GM18907 (cell line): ENCODE results near the gene TMEM131L.
"Not testable (repeated sequence)": the region's sequence is repeated elsewhere in the genome, so short reads cannot be mapped to it uniquely, and the experiment has no call there.

Experiments used
- ATAC-seq: cut with Tn5 transposase; IDR thresholded peaks from one replicate; pipeline ENCODE4 v1.9.1; 2021; ENCODE audit warnings: mild to moderate bottlenecking, moderate library complexity; ENCODE audit not compliant: unreplicated experiment

The TMEM131L gene, protein sequence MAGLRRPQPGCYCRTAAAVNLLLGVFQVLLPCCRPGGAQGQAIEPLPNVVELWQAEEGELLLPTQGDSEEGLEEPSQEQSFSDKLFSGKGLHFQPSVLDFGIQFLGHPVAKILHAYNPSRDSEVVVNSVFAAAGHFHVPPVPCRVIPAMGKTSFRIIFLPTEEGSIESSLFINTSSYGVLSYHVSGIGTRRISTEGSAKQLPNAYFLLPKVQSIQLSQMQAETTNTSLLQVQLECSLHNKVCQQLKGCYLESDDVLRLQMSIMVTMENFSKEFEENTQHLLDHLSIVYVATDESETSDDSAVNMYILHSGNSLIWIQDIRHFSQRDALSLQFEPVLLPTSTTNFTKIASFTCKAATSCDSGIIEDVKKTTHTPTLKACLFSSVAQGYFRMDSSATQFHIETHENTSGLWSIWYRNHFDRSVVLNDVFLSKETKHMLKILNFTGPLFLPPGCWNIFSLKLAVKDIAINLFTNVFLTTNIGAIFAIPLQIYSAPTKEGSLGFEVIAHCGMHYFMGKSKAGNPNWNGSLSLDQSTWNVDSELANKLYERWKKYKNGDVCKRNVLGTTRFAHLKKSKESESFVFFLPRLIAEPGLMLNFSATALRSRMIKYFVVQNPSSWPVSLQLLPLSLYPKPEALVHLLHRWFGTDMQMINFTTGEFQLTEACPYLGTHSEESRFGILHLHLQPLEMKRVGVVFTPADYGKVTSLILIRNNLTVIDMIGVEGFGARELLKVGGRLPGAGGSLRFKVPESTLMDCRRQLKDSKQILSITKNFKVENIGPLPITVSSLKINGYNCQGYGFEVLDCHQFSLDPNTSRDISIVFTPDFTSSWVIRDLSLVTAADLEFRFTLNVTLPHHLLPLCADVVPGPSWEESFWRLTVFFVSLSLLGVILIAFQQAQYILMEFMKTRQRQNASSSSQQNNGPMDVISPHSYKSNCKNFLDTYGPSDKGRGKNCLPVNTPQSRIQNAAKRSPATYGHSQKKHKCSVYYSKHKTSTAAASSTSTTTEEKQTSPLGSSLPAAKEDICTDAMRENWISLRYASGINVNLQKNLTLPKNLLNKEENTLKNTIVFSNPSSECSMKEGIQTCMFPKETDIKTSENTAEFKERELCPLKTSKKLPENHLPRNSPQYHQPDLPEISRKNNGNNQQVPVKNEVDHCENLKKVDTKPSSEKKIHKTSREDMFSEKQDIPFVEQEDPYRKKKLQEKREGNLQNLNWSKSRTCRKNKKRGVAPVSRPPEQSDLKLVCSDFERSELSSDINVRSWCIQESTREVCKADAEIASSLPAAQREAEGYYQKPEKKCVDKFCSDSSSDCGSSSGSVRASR (N-terminal part only)

DNA sequence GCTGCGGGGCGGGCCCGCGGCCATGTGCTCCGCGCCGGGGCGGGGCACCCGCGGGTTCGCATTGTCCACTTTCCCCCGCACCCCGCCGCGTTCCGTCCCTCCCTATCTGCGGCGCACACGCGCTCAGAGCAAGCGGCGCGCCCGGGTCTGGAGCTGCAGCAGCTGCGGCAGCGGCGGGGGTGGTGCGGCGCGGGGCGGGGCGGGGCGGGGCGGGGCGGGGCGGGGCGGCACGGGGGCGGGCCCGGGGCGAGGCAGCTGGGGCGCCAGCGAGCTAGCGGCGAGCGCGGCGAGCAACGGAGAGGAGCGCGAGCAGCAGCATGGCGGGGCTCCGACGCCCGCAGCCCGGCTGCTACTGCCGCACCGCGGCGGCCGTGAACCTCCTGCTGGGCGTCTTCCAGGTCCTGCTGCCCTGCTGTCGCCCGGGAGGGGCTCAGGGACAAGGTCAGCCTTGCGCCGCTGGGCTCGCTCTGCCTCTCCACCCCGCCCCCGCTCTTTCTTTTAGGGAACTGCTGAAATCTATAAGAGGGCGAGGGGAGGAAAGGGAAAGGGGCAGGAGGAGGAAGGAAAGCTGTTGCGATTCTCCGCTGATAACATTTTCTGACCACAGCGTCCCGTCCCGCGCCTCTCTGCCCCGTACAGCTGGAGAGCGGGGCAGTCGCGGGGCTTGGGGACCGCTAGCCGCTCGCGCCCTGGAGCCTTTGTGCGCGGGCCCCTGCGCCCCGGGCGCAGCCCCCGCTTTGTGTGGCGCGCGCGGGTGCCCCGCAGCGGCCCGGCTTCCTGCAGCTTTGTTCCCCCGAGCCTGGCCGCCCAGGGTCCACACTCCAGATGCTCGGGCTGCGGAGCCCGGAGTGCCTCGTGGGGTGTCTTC, at the start of gene TMEM131L:
Gene TMEM131L (plus strand): TSS at position 280 of the 868 bp plus-strand sequence. CDS start 38 bp downstream, at position 318.
- ATAC-seq, result peak; percentile 52

DNA sequence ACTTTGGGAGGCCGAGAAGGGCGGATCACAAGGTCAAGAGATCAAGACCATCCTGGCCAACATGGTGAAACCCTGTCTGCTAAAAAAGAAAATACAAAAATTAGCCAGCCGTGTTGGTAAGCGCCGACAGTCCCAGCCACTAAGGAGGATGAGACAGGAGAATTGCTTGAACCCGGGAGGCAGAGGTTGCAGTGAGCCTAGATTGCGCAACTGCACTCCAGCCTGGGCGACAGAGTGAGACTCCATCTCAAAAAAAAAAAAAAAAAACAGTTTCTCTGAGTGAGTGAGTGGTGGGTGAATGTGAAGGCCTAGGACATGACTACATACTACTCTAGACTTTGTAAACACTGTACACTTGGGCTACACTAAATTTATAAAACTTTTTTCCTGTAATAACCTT, 49.7 kb upstream of the TMEM131L start:
- not testable (repeated sequence) for ATAC-seq

DNA sequence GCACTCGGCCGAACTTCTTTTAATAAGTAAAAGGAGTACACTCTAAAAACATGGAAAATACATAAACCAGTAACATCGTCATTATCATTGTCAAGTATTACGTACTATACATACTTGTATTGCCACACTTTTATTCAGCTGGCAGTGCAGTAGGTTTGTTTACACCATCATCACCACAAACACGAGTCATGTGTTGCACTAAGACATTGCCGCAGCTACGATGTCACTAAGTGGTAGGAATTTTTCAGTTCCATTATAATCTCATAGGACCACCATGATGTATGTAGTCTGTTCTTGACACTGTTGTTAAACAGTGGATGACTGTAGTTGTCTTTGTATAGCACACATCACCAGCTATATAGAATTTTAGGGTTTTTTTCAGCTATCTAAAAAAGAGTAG, 48.0 kb upstream of the TMEM131L start:
- ATAC-seq, result no peak

DNA sequence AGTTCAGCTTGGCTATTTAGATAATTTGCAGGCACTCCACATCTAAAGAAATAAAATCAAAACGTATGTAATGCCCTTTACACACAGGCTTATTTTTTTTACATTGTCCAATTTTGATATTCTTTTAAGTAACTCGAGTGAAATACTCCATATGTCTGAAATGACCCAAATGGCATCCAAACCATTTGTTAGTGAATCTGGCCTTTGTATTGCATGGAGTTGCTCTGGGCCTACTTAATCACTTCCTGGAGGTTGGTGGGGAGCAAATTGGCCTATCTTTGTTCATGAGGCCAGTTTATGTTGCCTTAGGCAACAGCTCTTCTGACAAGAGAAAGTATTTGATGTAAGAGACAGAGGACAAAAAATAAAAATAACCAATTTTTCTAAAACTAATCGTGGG, 47.6 kb upstream of the TMEM131L start:
- ATAC-seq, result no peak

DNA sequence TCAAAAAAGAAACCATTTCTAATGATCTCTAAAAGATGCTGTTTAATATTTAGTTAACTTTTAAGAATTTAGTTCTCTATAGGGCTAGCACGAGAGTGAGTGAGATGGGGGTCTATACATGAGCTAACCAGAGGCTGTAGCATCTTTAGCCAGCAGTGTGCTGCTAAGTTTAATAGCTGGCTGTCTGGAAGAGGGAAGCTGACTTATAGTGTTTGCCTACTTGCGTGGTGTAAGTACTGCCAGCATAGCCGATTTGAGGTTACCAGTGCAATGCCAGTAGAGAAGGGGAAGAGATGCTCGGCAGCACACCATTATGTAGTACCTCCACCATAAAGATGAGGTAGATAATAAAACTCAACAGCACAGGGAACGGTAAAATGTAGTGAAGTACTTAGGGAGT, 47.1 kb upstream of the TMEM131L start:
- no peak for ATAC-seq

DNA sequence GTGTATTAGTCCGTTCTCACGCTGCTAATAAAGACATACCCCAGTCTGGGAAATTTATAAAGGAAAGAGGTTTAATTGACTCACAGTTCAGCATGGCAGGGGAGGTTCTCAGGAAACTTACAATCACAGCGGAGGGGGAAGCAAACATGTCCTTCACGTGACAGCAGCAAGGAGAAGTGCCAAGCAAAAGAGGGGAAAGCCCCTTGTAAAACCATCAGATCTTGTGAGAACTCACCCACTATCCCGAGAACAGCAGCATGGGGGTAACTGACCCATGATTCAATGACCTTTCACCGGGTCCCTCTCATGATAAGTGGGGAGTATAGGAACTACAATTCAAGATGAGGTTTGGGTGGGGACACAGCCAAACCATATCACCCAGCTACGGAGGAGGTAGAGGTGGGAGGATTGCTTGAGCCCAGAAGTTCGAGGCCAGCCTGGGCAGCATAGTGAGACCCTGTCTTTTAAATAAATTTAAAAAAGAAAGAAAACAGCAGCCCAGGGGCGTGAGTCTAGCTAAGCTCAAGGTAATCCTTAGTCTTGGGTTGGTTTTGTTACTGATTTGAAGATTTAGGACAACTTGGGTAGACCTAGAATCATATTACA, 46.4 kb upstream of the TMEM131L start:
- ATAC-seq, result no peak

DNA sequence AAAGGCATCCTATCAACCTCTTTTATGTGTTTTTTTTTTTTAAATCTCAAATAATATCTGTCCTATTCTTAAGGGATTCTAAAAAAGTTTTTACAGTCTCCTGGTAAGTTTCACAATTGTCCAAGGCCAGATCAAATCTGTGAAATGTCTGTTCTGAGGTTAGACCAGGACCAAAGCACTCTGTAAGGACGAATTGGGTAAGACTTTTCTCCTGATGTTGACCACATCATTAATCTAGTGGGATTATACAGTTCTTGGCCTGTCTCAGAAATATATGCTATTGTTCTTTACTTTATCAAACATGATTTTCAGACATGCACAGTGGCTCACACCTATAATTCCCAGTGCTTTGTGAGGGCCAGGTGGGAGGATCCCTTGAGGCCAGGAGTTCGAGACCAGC, 45.8 kb upstream of the TMEM131L start:
- no peak for ATAC-seq

DNA sequence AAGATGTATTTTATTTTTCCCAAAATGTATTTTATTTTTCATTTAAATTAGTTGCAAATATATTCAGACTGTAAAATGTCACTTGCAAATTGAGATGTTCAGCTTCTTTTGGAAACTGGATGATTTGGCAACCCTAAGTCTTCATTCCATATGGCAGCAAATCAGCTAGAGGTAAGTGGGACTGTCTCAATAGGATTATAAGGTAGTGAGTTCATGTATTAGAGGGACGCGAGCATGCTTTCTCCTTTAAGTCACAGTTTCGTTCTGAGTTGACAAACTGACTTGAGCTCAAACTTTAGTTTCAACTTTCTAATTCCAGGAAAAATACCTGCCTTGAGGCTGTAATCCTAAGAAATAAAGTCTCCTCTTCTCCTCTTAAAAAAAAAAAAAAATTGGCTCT, 44.2 kb upstream of the TMEM131L start:
- ATAC-seq, result peak; percentile 53

DNA sequence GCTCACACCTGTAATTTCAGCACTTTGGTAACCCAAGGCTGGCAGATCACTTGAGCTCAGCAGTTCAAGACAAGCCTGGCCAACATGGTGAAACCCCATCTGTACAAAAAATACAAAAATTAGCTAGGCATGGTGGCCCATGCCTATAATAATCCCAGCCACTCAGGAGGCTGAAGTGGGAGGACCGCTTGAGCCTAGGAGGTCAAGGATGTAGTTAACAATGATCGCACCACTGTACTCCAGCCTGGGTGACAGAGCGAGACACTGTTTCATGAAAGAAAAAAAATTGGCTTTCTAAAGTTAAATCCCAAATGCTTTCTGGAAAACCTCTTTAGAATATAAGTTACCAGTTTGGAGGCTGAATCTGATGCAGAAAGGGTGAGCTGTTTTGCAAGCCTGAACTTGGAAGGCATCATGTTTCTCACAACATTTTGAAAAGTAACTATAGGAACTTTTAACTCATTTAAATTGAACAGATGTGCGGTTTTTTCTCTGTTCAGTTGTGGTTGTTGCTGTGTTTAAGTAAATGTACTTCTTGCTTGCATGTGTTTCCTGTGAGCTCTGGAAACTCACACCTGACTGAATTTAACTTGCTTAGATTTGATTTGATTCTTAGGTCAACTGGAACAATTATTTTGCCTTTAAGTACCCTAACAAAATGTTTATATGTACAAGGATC, 39.8 kb upstream of the TMEM131L start:
- ATAC-seq, result peak; percentile 65

DNA sequence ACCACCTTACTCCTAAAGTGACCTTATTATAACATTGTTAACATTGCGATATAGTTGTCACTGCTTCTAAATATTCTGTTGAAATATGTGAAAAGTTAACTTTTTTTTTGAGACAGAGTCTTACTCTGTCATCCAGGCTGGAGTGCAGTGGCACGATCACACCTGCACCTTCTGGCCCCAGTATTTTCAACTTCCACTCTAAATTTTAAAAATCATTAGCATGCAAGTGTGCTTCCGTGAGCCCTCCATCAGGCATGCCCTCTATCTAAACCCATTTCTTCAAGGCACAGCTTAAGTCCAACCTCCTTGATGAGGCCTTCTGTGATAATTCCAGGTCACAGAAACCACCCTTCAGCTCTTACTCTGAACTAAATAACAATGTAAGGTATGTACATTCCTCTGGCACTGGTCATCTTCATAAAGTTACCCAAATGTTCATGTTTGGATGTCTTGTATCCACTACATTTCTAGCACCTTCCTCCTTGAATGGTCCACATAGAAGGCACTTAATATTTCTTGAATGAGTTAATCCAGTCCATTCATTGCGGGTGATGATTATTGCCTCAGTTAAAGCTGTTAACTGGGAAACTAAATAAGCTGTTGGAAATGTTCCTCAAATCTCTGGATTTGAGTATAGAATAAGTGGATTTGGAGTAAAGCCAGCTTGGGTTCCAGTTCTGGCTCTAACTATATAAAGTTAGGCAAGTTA, 38.6 kb upstream of the TMEM131L start:
- no peak for ATAC-seq

DNA sequence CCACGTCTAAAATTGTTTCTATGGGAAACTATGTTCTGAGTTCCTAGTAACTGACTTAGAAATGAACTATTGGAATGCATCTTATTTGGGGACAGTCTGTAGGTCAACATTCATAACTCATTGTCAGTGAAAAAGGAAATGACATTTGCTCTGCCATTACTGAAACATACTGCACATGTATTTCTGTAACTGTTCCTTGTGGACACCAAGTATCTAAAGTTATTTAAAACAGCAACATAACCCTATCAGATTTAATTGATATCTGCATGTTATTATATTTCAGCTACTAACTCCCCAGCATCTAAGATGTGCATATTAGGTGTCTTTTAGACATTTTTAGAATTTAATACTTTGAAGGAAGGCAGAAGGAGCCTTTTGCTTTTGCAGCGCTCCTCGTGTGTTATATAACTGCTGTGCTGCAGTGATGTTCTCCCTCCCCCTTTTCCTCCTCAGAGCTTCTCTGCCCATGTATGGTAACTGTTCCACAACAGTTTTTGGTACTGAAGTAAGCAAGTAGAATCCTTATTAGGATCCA, 37.2 kb upstream of the TMEM131L start:
- ATAC-seq, result no peak

DNA sequence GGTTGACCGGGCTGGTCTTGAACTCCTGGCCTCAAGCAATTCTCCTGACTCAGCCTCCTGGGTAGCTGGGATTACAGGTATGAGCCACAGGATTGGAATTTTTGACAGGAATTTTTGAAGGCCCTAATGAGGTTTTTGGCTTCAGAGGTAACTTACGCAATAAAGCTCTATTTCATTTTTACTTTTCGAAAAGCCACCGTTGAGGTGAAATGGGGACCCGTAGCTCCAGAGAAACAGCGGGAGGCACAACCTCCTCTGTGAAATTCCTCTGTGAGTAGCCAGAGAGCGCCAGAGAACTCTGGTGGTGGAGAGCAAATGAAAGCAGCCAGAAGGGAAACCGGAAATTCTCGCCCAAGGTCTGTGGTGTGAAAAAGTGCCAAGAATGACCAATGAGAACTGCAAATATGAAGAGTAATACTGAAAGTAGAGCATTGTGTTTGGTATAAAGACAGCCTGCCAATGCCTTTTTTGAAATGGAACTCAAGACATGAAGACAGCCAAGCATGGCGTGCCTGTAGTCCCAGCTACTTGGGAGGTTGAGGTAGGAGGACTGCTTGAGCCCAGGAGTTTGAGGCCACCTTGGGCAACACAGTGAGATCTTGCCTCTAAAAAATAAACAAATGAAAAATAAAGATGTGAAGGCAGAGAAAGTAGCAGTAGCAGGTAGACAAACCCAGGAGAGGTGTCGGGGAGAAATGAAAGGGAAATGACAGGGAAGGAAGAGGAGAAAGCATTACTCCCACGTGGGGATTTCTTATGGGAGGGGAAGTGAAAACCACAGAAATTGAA, 33.0 kb upstream of the TMEM131L start:
- ATAC-seq, result peak; percentile 88

DNA sequence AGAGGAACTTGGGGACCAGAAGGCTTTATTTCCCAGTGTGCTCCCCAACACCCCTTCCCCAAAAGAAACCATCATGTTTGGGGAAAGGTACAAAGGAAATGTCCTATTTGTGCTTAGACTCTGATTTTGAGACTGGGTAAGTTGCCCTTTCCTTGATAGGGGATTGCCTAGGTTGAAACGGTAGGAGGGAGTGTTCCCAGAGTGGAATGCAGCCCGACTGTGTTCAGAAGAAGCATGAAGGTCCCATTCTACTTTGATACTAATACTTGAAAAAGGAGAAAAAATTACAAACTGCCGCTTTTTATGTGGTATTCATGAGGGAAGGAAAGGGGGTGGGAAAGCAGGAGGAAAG, 32.4 kb upstream of the TMEM131L start:
- no peak for ATAC-seq

DNA sequence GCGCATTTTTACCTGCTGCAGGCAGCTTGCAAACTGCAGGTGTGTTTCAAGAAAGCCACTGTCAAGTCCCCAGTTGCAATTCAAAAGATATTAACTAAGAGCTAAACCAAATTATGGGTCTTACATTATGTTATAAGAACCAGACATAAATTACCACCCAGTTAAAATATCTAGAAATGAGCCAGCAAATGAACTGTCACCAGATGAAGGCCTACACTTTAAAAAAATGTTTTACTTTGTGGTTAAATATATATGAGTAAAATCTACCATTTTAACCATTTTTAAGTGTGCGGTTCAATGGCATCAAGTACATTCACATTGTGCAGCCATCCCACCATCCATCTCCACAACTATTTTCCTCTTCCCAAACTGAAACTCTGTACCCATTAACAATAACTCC, 32.0 kb upstream of the TMEM131L start:
- no peak for ATAC-seq

DNA sequence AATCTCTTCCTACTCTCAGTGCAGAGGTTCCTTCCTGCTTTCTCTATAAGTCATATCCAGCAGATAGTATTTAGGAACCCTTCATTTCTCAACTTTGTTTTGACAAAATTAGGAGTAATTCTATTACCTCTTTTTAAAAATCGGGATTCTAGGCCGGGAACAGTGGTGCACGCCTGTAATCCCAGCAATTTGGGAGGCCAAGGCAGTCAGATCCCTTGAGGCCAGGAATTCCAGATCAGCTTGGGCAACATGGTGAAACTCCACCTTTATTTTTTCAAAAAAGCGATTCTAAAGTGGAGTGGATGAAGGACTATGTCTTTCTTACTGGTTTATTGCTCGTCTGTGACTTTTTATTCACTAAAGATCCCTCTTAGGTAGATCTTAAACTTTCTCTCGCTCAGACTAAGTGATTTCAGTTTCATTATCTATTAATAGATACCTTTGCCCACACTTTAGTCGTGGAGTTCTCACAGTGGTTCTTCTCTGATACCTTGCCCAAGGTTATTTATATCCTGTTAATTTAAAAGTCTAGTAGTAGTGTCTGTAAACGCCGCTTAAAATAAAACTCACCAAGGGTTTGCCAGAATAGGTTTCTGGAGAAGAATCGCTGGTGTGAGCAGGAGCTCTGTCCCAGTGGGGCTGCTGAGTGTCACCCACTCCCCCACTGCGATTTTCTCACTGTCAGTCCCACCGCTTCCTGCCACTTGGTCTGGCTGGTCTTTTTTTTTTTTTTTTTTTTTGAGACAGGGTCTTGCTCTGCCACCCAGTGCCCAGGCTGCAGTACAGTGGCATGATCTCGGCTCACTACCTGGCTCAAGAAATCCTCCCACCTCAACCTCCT, 27.0 kb upstream of the TMEM131L start:
- peak; percentile 85 for ATAC-seq

DNA sequence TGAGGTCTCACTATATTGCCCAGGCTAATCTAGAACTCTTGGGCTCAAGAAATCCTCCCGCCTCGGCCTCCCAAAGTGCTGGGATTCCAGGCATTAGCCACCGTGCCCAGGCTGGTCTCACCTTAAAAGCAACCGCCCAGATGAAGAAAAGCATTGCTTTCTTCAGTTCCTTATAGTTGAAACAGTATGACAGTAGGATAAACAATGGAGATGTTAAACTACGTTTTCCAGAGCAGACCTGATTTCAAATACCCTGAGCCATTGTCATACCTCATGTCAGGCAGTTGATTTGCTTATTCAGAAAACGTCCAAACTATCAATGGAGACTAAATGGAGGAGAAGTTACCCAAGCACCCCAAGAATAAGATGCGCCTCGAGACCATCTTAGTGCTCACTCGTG, 26.3 kb upstream of the TMEM131L start:
- peak; percentile 13 for ATAC-seq

DNA sequence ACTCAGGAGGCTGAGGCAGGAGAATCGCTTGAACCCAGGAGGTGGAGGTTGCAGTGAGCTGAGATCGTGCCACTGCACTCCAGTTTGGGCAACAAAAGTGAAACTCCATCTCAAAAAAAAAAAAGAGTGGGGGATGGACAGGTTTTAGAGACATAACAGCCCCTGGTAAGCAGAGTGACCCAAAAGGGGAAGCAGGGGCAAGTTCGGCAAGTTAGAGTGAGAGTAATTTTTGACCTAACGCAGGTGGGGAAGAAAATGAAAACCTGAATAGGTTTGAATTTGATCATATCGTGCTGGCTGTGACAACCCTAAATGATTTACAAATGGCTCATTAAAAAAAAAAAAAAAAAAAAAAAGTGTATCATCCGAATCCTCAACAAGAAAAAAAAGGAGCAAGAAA, 25.7 kb upstream of the TMEM131L start:
- ATAC-seq, result peak; percentile 32
